Liver (tissue), 9 donors: ENCODE results near the gene WDR11. TPM values are rescaled to one million over a fixed set of nuclear protein-coding genes. Genes with fewer than 3 reads are reported as not detected.

ENCODE experiments used
- DNase-seq: peaks from one replicate; pipeline ENCODE4 v3.0.0-alpha.2; 2017; ENCODE audit warnings: low spot score
- H3K27ac ChIP-seq, 2 donors: one replicate each; pipeline ENCODE4 v1.7.0; 2013; ENCODE audit warnings: inconsistent platforms in 2 of 2, low read length in 2 of 2, control low read depth in 1 of 2, low read depth in 1 of 2, mild to moderate bottlenecking in 1 of 2
- H3K27me3 ChIP-seq, 4 donors: one replicate each; pipeline versions ENCODE4 v1.6.1 to v1.7.0; 2013; ENCODE audit warnings: low read length in 3 of 4, inconsistent platforms in 1 of 4, mild to moderate bottlenecking in 1 of 4, moderate library complexity in 1 of 4; ENCODE audit not compliant: control insufficient read depth in 4 of 4, insufficient read depth in 4 of 4
- H3K36me3 ChIP-seq, 4 donors: one replicate each; pipeline versions ENCODE4 v1.6.1 to v1.7.0; 2013; ENCODE audit warnings: low read length in 3 of 4, mild to moderate bottlenecking in 3 of 4, low read depth in 1 of 4, moderate library complexity in 1 of 4; ENCODE audit not compliant: control insufficient read depth in 4 of 4, insufficient read depth in 3 of 4
- H3K4me1 ChIP-seq, 4 donors: one replicate each; pipeline versions ENCODE4 v1.6.1 to v1.7.0; 2013; ENCODE audit warnings: low read length in 3 of 4, mild to moderate bottlenecking in 3 of 4, moderate library complexity in 1 of 4; ENCODE audit not compliant: control insufficient read depth in 4 of 4, insufficient read depth in 4 of 4
- H3K4me3 ChIP-seq, 3 donors: one replicate each; pipeline versions ENCODE4 v1.6.1 to v1.7.0; 2013; ENCODE audit warnings: low read length in 3 of 3, control low read depth in 1 of 3, low read depth in 1 of 3, mild to moderate bottlenecking in 1 of 3
- H3K9ac ChIP-seq, 2 donors: one replicate each; pipeline ENCODE4 v1.7.0; 2013; ENCODE audit warnings: low read length in 2 of 2, mild to moderate bottlenecking in 2 of 2, moderate library complexity in 2 of 2, control low read depth in 1 of 2, low read depth in 1 of 2
- H3K9me3 ChIP-seq, 4 donors: one replicate each; pipeline versions ENCODE4 v1.6.1 to v1.7.0; 2013; ENCODE audit warnings: low read length in 3 of 4; ENCODE audit not compliant: control insufficient read depth in 4 of 4
- CTCF ChIP-seq: fragments of 150-350 bp; IDR thresholded peaks from 2 replicates; pipeline ENCODE4 v1.5.1; 2017; ENCODE audit warnings: improper control_type of control experiment, low read depth, low read length; ENCODE audit not compliant: missing input control
- EGR1 ChIP-seq, 2 donors: IDR thresholded peaks; 2 replicates each; pipeline ENCODE4 v1.6.1; 2016 to 2018; ENCODE audit warnings: antibody characterized with exemption in 2 of 2, low read depth in 2 of 2
- FOXA1 ChIP-seq: IDR thresholded peaks from 2 replicates; pipeline ENCODE4 v1.6.1; 2016; ENCODE audit warnings: antibody characterized with exemption
- FOXA2 ChIP-seq: IDR thresholded peaks from 2 replicates; pipeline ENCODE4 v1.6.1; 2016; ENCODE audit warnings: antibody characterized with exemption
- GABPA ChIP-seq, 2 donors: IDR thresholded peaks in 1 of 2; conservative IDR thresholded peaks in 1 of 2; 2 replicates each; pipeline ENCODE4 v1.6.1; 2016; ENCODE audit warnings: antibody characterized with exemption in 2 of 2, mild to moderate bottlenecking in 1 of 2, moderate library complexity in 1 of 2
- HNF4A ChIP-seq, 2 donors: conservative IDR thresholded peaks; 2 replicates each; pipeline ENCODE4 v1.6.1; 2016; ENCODE audit warnings: antibody characterized with exemption in 2 of 2, mild to moderate bottlenecking in 2 of 2
- HNF4G ChIP-seq: IDR thresholded peaks from 2 replicates; pipeline ENCODE4 v1.6.1; 2016; ENCODE audit warnings: antibody characterized with exemption
- JUND ChIP-seq, 2 donors: IDR thresholded peaks; 2 replicates each; pipeline ENCODE4 v1.6.1; 2016; ENCODE audit warnings: antibody characterized with exemption in 2 of 2
- MAX ChIP-seq: IDR thresholded peaks from 2 replicates; pipeline ENCODE4 v1.6.1; 2016; ENCODE audit warnings: antibody characterized with exemption
- NR2F2 ChIP-seq: IDR thresholded peaks from 2 replicates; pipeline ENCODE4 v1.6.1; 2016; ENCODE audit warnings: antibody characterized with exemption
- RAD21 ChIP-seq, 2 donors: IDR thresholded peaks; 2 replicates each; pipeline ENCODE4 v1.6.1; 2016; ENCODE audit warnings: antibody characterized with exemption in 2 of 2, mild to moderate bottlenecking in 2 of 2
- REST ChIP-seq: IDR thresholded peaks from 2 replicates; pipeline ENCODE4 v1.6.1; 2016; ENCODE audit warnings: antibody characterized with exemption, mild to moderate bottlenecking
- RXRA ChIP-seq, 2 donors: IDR thresholded peaks; 2 replicates each; pipeline ENCODE4 v1.6.1; 2017 to 2018; ENCODE audit warnings: antibody characterized with exemption in 2 of 2, mild to moderate bottlenecking in 1 of 2
- SP1 ChIP-seq: IDR thresholded peaks from 2 replicates; pipeline ENCODE4 v1.6.1; 2018; ENCODE audit warnings: antibody characterized with exemption, mild to moderate bottlenecking
- TAF1 ChIP-seq: conservative IDR thresholded peaks from 2 replicates; pipeline ENCODE4 v1.6.1; 2016; ENCODE audit warnings: antibody characterized with exemption, mild to moderate bottlenecking
- YY1 ChIP-seq: IDR thresholded peaks from 2 replicates; pipeline ENCODE4 v1.6.1; 2016; ENCODE audit warnings: antibody characterized with exemption, mild to moderate bottlenecking
- WGBS: extraction: QIAGEN DNeasy Blood & Tissue Kit; methylation state at CpG from one replicate; pipeline ENCODE4 v1.1.7; 2013; 5-methylcytosine and 5-hydroxymethylcytosine counted together
- polyA plus RNA-seq, 2 donors: library from polyadenylated mRNA; stranded (reverse) in 1 of 2; unstranded in 1 of 2; fragments of 200-250 nt in 1 of 2; fragments of >200 nt in 1 of 2; fragmentation: Nextera tagmentation in 1 of 2; extraction: Ambion mirVana in 1 of 2; gene quantifications; one replicate each; pipeline versions ENCODE4 v1.2.1 to v1.2.3, GENCODE V29; 2013 to 2015
- total RNA-seq, 2 donors: library from RNA; depleted of rRNA; stranded (reverse); fragments of >200 nt; gene quantifications; one replicate each; pipeline ENCODE4 v1.2.3, GENCODE V29; 2014
- TF ChIP-seq, protein P1 (sequence below): IDR thresholded peaks from 2 replicates; pipeline ENCODE4 v1.6.1; 2016; ENCODE audit warnings: antibody characterized with exemption
- TF ChIP-seq, protein P2 (sequence below): IDR thresholded peaks from 2 replicates; pipeline ENCODE4 v1.6.1; 2016; ENCODE audit warnings: antibody characterized with exemption
- donor health status: healthy.
- donor health status: healthy.
- donor health status: healthy.
- donor health status: healthy.
- donor health status: healthy.

Gene WDR11
- total and polyA plus RNA-seq, 4 donors = 12.5 to 51.0 (median 21.0) TPM

DNA sequence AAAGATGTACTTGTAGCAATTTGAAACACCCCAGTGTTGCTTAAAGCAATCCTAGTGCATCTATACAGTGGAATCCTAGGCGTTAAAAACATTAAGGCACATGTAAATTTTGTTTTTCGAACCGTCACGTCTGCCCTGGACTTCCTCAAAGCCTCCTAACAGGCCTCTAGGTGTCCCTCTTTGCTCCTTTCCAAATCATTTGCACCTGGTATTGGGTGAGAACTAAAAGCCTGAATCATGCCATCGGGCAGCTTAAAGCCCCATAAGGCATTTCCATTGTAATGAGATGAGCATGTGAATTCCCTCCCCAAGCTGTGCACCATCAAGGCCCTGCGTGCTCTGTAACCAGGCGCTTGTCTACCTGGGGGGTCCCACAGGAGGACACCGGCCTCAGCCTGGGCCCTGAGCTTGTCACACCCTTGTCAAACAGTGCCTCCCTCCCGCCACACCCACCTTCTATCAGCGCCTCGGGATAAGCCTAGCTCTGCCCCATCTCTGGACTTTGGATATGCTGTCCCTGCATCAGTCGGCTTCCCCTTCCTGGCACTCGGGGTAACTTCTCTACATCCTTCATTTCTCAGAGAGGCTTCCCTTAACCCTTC, 89.2 kb downstream of the WDR11 start:
- H3K36me3 ChIP-seq = no peaks in the 10 kb centered on the region
- no peak overlapping the region for H3K9ac ChIP-seq
- peaks cover 0 to 4% (median 0%) of the 10 kb centered on the region in 4 donors for H3K27me3 ChIP-seq
- 47% methylated on average over 13 of the region's 13 CpGs for WGBS
- H3K9me3 ChIP-seq = peaks cover 0 to 5% (median 0%) of the 10 kb centered on the region in 4 donors
- no peak overlapping the region for H3K4me3 ChIP-seq
- H3K27ac ChIP-seq = no peak overlapping the region
- DNase-seq = no peak
- TF ChIP-seq, protein P1, sequence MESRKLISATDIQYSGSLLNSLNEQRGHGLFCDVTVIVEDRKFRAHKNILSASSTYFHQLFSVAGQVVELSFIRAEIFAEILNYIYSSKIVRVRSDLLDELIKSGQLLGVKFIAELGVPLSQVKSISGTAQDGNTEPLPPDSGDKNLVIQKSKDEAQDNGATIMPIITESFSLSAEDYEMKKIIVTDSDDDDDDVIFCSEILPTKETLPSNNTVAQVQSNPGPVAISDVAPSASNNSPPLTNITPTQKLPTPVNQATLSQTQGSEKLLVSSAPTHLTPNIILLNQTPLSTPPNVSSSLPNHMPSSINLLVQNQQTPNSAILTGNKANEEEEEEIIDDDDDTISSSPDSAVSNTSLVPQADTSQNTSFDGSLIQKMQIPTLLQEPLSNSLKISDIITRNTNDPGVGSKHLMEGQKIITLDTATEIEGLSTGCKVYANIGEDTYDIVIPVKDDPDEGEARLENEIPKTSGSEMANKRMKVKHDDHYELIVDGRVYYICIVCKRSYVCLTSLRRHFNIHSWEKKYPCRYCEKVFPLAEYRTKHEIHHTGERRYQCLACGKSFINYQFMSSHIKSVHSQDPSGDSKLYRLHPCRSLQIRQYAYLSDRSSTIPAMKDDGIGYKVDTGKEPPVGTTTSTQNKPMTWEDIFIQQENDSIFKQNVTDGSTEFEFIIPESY = no peak
- TF ChIP-seq FOXA2 = no peak
- no peak for TF ChIP-seq REST
- TF ChIP-seq RXRA (IDR thresholded peaks at IDR 0.05) = no peak
- no peak for TF ChIP-seq HNF4G
- no peak for TF ChIP-seq CTCF
- TF ChIP-seq SP1 = no peak
- TF ChIP-seq, protein P2, sequence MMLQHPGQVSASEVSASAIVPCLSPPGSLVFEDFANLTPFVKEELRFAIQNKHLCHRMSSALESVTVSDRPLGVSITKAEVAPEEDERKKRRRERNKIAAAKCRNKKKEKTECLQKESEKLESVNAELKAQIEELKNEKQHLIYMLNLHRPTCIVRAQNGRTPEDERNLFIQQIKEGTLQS = no peak
- TF ChIP-seq RAD21 (IDR thresholded peaks at IDR 0.05) = no peak
- no peak for TF ChIP-seq TAF1
- no peak for TF ChIP-seq YY1
- TF ChIP-seq JUND (IDR thresholded peaks at IDR 0.05) = no peak
- no peak for TF ChIP-seq GABPA (IDR thresholded peaks at IDR 0.05 in 1 of 2, conservative IDR thresholded peaks at IDR 0.05 in 1 of 2)
- no peak for TF ChIP-seq EGR1 (IDR thresholded peaks at IDR 0.05; ENCODE audit: low read depth in 2 of 2)
- no peak for TF ChIP-seq MAX
- no peak for TF ChIP-seq HNF4A (conservative IDR thresholded peaks at IDR 0.05)
- no peak for TF ChIP-seq FOXA1
- TF ChIP-seq NR2F2 = no peak
- H3K4me1 ChIP-seq = no peaks in the 10 kb centered on the region
